HAP-1 (cell line): ENCODE data around the gene PI16.
"Not testable (repeated sequence)": the region's sequence is repeated elsewhere in the genome, so short reads cannot be mapped to it uniquely, and the experiment has no call there.

Experiments used
- DNase-seq, 2 experiments: peaks; one replicate each; pipeline ENCODE4 v3.0.0-alpha.2; 2016 to 2020; ENCODE audit warnings: low spot score in 2 of 2
- H3K27me3 ChIP-seq: fragments of 250-450 bp; sonication (Bioruptor Pico); 2 replicates; pipeline ENCODE4 v1.5.1; 2020; ENCODE audit warnings: low read depth, mild to moderate bottlenecking, moderate library complexity
- H3K36me3 ChIP-seq: fragments of 250-450 bp; sonication (Bioruptor Pico); replicated peaks from 2 replicates; pipeline ENCODE4 v1.5.1; 2020; ENCODE audit warnings: mild to moderate bottlenecking
- H3K4me1 ChIP-seq: fragments of 250-450 bp; sonication (Bioruptor Pico); 2 replicates; pipeline ENCODE4 v1.5.1; 2020; ENCODE audit warnings: mild to moderate bottlenecking
- H3K4me3 ChIP-seq: fragments of 250-450 bp; sonication (Bioruptor Pico); 2 replicates; pipeline ENCODE4 v1.5.1; 2020; ENCODE audit warnings: mild to moderate bottlenecking, moderate library complexity
- H3K9me3 ChIP-seq: fragments of 250-450 bp; sonication (Bioruptor Pico); 2 replicates; pipeline ENCODE4 v1.5.1; 2020; ENCODE audit warnings: mild to moderate bottlenecking, moderate library complexity
- in situ Hi-C: fragments of 300-500 bp; cut with MboI; formaldehyde crosslinking; loops from 3 replicates; pipeline ENCODE4 v1.14.3; 2020; ENCODE audit warnings: low sequenced_read_pairs, inconsistent platforms, mixed read lengths

The PI16 gene

DNA sequence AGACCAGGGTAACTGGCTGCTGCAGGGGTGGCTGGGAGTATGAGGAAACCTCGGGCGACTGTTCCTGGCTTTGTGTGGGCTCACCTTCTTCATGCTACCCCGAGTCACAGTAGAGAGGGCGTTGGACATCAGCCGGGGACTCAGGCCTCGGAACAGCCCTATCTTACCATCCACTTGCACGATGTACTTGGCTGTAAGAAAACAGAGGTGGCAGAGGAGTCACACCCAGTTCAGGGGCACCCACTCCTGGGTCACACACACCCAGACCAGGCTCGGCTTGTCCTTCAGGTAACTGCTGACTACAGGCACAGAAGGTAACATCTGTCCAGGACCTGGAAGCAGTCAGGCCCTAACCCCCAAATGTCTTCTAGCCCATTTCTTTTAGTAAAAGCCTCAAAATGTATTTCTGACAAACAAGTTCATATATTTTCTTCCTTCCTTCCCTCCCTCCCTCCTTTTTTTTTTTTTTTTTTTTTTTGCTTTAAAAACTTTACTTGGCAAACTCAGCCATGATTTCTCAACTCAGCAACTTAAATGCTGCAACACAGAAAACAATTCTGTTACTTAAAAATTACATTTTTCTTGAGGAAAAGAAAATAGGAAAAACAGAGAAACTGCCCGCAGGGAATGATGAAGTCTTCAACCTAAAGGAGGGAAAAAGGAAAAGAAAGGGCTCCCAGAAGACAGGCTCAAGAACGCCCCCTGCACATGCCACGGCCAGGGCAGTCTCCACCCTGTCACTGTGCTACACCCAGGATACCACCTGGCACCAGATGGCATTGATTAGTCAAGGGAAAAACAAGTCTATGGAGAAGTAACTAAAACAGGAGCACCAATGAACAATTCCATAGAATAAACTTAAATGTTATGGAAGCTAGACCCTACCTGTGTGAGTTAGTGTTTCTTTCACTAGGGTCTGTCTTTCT lies 24.1 kb downstream of the PI16 start:
- DNase-seq: no peak
- H3K9me3 ChIP-seq: no peaks in the 10 kb centered on the region
- H3K27me3 ChIP-seq: no peaks in the 10 kb centered on the region
- H3K4me1 ChIP-seq: no peaks in the 10 kb centered on the region
- no peak overlapping the region for H3K4me3 ChIP-seq
- in situ Hi-C loops: no loop called here
- peaks cover 66% of the 10 kb centered on the region for H3K36me3 ChIP-seq

DNA sequence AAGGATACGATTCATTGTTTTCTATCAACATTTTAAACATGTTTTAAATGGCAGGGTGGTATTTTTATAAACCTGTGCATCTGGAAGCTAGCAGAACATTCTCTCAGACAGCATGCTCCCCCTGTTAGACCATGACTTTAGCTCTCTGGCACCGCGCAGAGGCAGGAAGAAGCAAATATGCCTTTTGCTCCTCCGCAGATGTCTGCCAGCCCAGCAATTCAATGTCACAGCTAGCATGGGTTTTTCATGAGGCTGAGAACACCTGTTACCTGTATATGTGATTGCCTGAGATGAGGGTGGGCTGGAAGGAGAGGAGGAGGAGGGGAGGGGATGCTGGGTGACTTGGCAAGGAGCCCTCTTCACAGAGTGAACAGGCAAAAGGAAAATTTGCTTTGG lies 24.8 kb downstream of the PI16 start:
- in situ Hi-C loops: no loop called here
- H3K36me3 ChIP-seq: peaks cover 61% of the 10 kb centered on the region
- no peak for DNase-seq

DNA sequence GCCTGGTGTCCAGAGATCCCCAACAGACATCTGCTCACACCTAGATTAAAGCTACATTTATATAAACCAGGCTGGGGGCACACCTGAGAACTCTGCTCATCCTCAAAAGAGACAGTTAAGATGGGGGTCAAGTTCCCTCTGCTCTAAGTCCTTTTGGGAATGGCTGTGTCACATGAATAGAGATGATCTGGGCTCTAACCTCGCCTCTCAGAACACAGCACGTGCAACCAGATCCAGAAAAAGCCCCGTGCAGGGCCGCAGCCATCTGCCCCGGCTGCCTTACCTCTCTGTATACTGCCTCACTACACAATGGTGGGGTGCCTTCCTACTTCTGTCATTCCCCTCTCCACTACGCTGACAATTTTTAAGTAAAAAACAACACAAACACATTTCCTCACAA lies 25.6 kb downstream of the PI16 start:
- DNase-seq: no peak
- H3K9me3 ChIP-seq: no peaks in the 10 kb centered on the region
- no peaks in the 10 kb centered on the region for H3K27me3 ChIP-seq
- H3K4me3 ChIP-seq: no peak overlapping the region
- peaks cover 54% of the 10 kb centered on the region for H3K36me3 ChIP-seq
- in situ Hi-C loops: no loop called here
- H3K4me1 ChIP-seq: peaks cover 7% of the 10 kb centered on the region

More for the DNA sequence above, 24.8 kb downstream of the PI16 start:
- Histone ChIP-seq H3K4me3 (no peak overlapping the region), H3K9me3 (no peaks in the 10 kb centered on the region), H3K27me3 (no peaks in the 10 kb centered on the region), H3K4me1 (peaks cover 3% of the 10 kb centered on the region)

DNA sequence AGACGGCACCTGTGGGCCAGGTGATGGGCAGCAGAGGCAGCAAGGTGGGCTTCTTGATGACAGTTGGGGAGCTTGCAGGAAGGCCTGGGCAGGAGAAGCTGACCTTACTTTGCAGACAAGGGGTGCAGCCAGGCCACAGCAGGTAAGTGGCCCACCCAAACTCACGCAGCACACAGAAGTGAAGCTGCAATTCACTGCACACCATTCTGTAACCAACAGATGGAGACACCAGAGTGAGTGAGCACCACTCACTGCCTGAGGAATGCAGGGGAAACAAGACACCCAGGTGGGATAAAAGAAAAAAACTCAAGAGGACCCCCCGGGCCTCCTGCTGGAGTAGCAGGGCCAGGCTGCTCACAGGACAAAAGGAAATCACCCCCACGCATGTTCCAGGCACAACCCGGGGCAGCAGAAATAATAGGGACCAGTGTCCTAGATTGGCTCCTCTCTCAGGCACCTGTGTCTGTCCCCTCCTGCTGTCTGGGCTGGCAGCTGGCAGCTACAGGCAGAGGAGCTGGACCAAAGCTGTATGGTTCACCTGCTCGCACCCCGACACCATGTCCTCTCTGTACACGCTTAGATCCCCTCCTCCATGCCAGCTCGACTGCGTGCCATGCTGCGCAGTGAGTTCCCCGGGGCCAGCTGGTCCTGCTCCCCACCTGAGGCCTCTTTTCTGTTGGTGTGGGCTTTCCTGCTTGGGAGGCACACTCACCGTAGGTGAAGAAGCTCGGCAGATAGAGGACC lies 26.5 kb downstream of the PI16 start:
- H3K9me3 ChIP-seq: no peaks in the 10 kb centered on the region
- H3K36me3 ChIP-seq: peaks cover 48% of the 10 kb centered on the region
- in situ Hi-C loops: no loop called here
- no peak overlapping the region for H3K4me3 ChIP-seq
- H3K4me1 ChIP-seq: peaks cover 7% of the 10 kb centered on the region
- no peaks in the 10 kb centered on the region for H3K27me3 ChIP-seq
- no peak for DNase-seq

DNA sequence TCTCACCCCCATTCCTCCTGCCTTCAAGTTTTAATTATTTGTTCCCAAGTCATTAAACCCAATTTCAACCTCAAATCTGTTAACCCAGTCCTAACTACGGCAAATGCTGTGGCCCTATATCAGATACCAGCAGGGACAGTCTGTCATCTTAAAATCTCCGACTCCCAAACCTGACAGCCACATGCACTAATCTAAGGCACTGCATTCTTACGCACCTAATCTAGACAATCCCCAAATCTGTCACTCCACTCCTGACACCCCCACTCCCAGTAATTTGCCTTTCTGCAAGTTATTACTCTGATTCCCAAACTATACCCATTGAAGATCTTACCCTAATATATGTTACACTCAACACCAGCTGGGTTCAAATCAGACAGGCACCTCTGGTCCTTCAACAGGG lies 29.0 kb downstream of the PI16 start:
- in situ Hi-C loops: no loop called here
- no peak for DNase-seq
- Histone ChIP-seq H3K4me1 (peaks cover 14% of the 10 kb centered on the region), H3K36me3 (peaks cover 23% of the 10 kb centered on the region), H3K27me3 (no peaks in the 10 kb centered on the region), H3K4me3 (no peak overlapping the region), H3K9me3 (no peaks in the 10 kb centered on the region)

DNA sequence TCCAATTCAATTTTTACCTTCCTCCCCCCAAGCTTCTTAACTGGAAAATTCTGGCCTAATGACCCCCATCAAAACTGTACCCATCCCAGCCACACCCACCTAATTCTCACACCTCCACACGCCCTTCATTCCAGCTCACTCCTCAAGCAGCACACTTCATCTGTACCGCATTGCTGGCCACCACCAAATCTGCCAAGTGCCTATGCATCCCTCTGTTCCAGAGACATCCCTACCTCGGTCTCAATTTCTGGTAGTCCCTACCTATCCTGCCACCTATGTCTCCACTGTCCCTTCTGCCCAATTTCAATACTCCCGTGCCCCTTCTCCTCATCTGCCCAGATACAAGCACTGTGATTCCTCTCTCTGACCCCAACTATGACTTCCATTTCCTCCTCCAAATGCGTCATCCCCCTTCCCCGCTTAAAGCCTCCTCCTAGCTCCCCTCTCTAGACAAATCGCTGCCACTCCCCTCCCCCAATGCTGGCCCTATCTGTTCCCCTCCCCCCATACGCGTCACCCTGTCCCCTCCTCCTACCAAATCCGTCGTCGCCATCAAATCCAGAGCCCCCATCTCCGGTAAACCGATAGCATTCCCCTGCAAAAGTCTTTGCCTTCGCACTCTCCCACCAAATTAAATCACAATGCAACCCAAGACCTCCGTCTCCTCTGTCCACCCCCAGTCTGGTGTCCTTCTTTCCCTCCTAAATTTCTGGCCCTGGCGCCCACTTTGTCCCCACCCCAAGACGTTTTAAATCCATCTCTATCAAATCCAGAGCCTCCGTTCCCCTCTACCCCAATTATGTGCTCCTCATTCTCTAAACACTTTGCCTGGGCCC lies 30.3 kb downstream of the PI16 start:
- peaks cover 14% of the 10 kb centered on the region for H3K4me1 ChIP-seq
- H3K4me3 ChIP-seq: peak overlapping the region; percentile 95
- DNase-seq: peak; percentile 36 to 74
- no peaks in the 10 kb centered on the region for H3K9me3 ChIP-seq
- in situ Hi-C loops: no loop called here
- peaks cover 18% of the 10 kb centered on the region for H3K36me3 ChIP-seq
- H3K27me3 ChIP-seq: no peaks in the 10 kb centered on the region

DNA sequence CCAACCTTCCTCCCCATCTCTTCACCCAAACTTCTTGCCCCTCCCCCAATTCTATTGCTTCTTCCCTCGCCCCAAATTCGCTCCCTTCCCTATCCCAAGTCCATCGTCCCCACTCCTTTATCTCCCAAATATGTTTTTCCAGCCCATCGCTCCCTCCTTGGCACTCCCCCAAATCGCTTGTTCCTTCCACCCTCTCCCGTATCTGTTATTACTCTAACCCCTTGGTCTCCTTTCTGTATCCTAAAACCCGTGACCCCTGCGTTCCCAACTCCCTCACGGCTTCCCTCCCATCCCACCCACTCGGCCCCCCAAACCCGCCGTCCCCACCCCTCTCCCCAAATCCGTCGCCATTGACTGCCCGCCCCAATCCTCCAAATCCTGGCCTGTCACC lies 30.9 kb downstream of the PI16 start:
- peaks cover 14% of the 10 kb centered on the region for H3K4me1 ChIP-seq
- no peaks in the 10 kb centered on the region for H3K9me3 ChIP-seq
- peaks cover 13% of the 10 kb centered on the region for H3K36me3 ChIP-seq
- no peaks in the 10 kb centered on the region for H3K27me3 ChIP-seq
- peak overlapping the region; percentile 95 for H3K4me3 ChIP-seq
- DNase-seq: no peak
- in situ Hi-C loops: no loop called here

DNA sequence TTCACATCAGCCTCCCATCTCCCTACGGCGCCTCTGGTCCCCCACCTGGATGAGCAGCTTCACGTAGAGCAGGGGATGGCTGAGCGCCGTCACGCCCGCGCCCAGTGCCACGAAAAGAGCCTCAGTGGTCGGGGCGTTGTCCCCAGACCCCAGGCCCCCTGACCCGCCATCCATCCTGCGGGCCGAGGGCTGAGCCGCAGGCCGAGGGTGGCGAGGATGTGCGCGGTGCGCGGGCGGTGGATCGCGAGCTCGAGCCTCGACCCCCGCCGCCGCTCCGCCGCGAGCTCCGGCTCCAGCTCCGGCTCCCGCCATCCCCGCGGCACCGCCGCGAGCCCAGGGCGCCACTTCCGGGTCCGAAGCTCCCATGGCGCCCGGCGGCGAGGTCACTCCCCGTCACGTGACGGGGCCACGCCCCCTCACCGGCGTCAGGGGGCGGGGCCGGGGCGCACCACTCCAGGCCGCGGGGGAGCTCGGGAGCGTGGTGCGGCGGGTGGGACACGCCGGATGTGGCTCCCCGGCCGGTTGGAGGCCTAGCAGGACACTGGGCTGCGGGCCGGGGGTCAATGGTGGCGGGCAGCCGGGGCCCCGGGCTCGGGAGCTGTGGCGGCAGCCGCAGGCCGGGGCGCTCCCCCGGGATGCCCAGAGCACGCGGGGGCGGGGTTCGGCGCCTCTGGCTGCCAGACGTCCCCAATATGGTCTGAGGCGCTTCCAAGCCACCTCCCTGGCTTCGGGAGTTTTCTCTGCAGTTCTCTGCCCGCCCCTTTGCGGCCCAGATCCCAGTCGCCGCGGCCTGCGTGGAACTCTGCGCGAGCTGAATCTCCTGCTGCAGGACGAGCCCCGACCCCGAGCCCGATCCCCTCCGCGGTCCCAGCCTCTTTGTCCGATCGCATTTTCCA lies 31.5 kb downstream of the PI16 start, which contains the start of gene MTCH1:
Gene MTCH1, minus strand, starts transcription at position 389 of the 896 bp plus-strand sequence. Its CDS starts 23 bp downstream, at position 366.
- peak within 1 kb of the TSS; percentile 95 for H3K4me3 ChIP-seq
- no peaks in the 10 kb centered on the region for H3K27me3 ChIP-seq
- in situ Hi-C loops: no loop called here
- peaks cover 14% of the 10 kb centered on the region for H3K4me1 ChIP-seq
- peak; percentile 72 to 89 for DNase-seq
- H3K9me3 ChIP-seq: no peaks in the 10 kb centered on the region
- peaks cover 11% of the 10 kb centered on the region for H3K36me3 ChIP-seq

DNA sequence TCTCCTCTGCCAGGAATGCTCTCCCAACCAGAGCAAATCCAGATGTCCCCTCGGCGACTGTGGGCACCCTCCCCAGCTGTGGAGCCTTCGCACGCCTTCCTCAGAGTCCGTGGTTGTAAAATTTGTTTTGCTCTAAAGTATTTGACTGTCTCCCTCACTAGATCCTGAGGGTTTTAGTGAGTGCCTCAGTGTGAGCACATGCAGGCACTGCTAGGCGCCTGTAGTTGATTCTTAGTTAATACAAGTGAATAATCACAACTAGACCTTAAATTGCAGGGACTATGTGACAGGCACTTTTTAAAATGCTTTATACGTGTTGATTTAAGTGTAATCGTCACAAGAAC lies 32.1 kb downstream of the PI16 start:
- peaks cover 14% of the 10 kb centered on the region for H3K4me1 ChIP-seq
- no peaks in the 10 kb centered on the region for H3K27me3 ChIP-seq
- no peak for DNase-seq
- in situ Hi-C loops: no loop called here
- peak overlapping the region; percentile 95 for H3K4me3 ChIP-seq
- H3K9me3 ChIP-seq: no peaks in the 10 kb centered on the region
- peaks cover 5% of the 10 kb centered on the region for H3K36me3 ChIP-seq

DNA sequence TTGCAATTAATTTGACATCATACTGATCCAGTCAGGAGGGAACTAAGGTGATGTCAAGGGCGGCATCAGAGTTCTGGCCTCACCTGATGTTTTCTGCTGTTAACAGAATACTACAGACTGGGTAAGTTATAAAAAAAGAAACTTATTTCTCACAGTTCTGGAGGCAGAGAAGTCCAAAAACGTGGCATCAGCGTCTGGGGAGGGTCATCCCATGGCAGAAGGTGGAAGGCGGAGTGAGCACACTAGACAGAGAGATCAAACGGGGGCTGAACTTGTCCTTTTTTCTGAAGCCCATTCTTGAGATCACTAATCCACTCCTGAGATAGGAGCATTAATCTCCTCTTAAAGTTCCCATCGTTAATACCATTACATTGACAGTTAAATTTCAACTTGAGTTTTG lies 34.7 kb downstream of the PI16 start:
- Histone ChIP-seq H3K9me3 (no peaks in the 10 kb centered on the region), H3K36me3 (peaks cover 4% of the 10 kb centered on the region), H3K27me3 (no peaks in the 10 kb centered on the region), H3K4me1 (peaks cover 14% of the 10 kb centered on the region), H3K4me3 (no peak overlapping the region)
- DNase-seq: no peak
- in situ Hi-C loops: no loop called here

DNA sequence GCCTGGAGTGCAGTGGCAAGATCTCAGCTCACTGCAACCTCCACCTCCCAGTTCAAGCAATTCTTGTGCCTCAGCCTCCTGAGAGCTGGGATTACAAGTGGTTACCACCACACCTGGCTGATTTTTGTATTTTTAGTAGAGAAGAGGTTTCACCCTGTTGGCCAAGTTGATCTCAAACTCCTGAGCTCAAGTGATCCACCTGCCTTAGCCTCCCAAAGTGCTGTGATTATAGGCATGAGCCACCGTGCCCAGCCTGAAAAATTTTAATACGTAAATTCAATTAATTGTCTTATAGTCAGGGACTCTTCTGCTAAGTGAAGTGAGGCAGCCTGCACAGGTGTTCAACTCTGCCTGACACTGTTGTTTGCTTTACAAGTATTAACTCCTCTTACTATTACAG lies 35.9 kb downstream of the PI16 start:
- in situ Hi-C loops, H3K4me3 ChIP-seq, H3K27me3 ChIP-seq, H3K4me1 ChIP-seq, DNase-seq, H3K9me3 ChIP-seq, H3K36me3 ChIP-seq: not testable (repeated sequence)

DNA sequence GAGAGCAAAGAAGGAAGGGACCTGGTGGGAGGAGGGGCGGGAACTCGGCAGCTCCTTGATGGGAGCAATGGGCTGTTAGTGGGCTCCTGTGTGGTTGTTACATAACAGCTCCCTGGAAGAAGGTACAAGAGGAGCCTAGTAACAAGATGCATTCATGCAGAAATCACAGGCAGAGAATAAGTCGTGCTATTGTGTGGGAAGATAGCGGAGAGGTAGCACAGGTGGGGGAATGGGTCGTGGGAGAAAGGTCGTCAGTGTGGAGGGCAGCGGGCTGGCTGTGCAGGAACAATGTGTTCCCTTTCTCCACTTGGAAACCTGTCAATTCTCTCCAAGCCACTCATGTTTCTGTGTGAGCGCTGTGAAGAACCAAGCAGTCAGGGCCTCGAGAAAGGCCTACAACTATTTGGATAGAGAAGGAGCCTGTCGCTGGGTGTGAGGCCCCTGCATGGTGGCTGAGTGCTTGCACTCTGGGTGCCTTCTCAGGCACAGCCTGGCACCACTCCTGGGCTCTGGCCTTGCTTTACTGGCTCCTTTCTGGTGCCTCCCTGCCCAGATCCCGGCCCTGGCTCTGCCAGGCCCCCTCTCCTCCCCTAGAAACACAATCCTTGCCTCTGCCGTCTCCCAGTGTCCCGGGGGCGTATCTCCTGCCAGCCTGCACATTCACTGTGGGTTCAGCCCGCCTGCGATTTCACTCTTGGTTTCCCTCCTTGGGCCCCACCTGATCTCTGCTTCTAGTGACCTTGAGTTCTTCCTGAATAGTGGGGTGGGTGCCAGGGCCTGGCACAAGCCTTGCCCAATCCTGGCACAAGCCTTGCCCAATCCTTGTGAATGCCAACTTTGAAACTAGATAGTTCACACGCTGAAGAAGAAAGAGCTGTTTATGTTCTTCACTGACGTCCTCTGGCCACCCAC lies 43.5 kb downstream of the PI16 start:
- no peaks in the 10 kb centered on the region for H3K4me1 ChIP-seq
- H3K9me3 ChIP-seq: no peaks in the 10 kb centered on the region
- no peaks in the 10 kb centered on the region for H3K27me3 ChIP-seq
- DNase-seq: no peak
- in situ Hi-C loops: no loop called here
- H3K4me3 ChIP-seq: no peak overlapping the region
- no peaks in the 10 kb centered on the region for H3K36me3 ChIP-seq
